ENCODE results near the gene SLC13A2. TPM values are rescaled to one million over a fixed set of nuclear protein-coding genes. Genes with fewer than 3 reads are reported as not detected.

SLC13A2 gene
- total and polyA plus RNA-seq, 3 donors from 2014 or later = 0.44 to 0.93 (median 0.79) TPM

- TF ChIP-seq CTCF (IDR thresholded peaks at IDR 0.05) (no peak), POLR2A (IDR thresholded peaks at IDR 0.05) (no peak)
- intact Hi-C loops (cut with DNase I; ENCODE audit: low total_unique reads) = no loop called here
- no peaks in the 10 kb centered on the region for H3K36me3 ChIP-seq (ENCODE audit: low read depth, missing control alignments)
- WGBS, 2 donors = 87 to 96% methylated on average over 16 to 25 of the region's 25 CpGs
- no peak overlapping the region for H3K4me3 ChIP-seq
- H3K27me3 ChIP-seq = no peaks in the 10 kb centered on the region
- no peak overlapping the region for H3K27ac ChIP-seq
- no peaks in the 10 kb centered on the region for H3K4me1 ChIP-seq
- no peak for DNase-seq
- no peaks in the 10 kb centered on the region for H3K9me3 ChIP-seq
Measured at GRCh38 chr17:28524476-28525424, 51.3 kb downstream of the SLC13A2 start.

- no peak overlapping the region for H3K4me3 ChIP-seq
- no peak overlapping the region for H3K27ac ChIP-seq
- H3K4me1 ChIP-seq = no peaks in the 10 kb centered on the region
- no peak for TF ChIP-seq POLR2A (IDR thresholded peaks at IDR 0.05)
- TF ChIP-seq CTCF (IDR thresholded peaks at IDR 0.05) = no peak
- no peaks in the 10 kb centered on the region for H3K36me3 ChIP-seq (ENCODE audit: low read depth, missing control alignments)
- no peak for DNase-seq
- H3K27me3 ChIP-seq = no peaks in the 10 kb centered on the region
- intact Hi-C loops (cut with DNase I; ENCODE audit: low total_unique reads) = no loop called here
- no peaks in the 10 kb centered on the region for H3K9me3 ChIP-seq
- 84% methylated on average over 8 of the region's 8 CpGs; no CpG with 5 or more reads in 1 of the 2 donors for WGBS, 2 donors
Measured at GRCh38 chr17:28526381-28526780, 52.9 kb downstream of the SLC13A2 start.

GRCh38 chr17:28527181-28527681, 53.8 kb downstream of the SLC13A2 start:
- Histone ChIP-seq H3K27me3 (no peaks in the 10 kb centered on the region), H3K9me3 (no peaks in the 10 kb centered on the region), H3K4me1 (no peaks in the 10 kb centered on the region), H3K27ac (no peak overlapping the region), H3K36me3 (ENCODE audit: low read depth, missing control alignments) (no peaks in the 10 kb centered on the region), H3K4me3 (no peak overlapping the region)
- DNase-seq = no peak
- intact Hi-C loops (cut with DNase I; ENCODE audit: low total_unique reads) = no loop called here
- no peak for TF ChIP-seq CTCF (IDR thresholded peaks at IDR 0.05)
- no peak for TF ChIP-seq POLR2A (IDR thresholded peaks at IDR 0.05)
- 85 to 95% methylated on average over 2 of the region's 2 CpGs for WGBS, 2 donors

GRCh38 chr17:28527859-28528258, 54.4 kb downstream of the SLC13A2 start:
- H3K4me3 ChIP-seq = no peak overlapping the region
- WGBS, 2 donors = 86 to 92% methylated on average over 1 to 2 of the region's 2 CpGs
- DNase-seq = no peak
- no peaks in the 10 kb centered on the region for H3K36me3 ChIP-seq (ENCODE audit: low read depth, missing control alignments)
- no peaks in the 10 kb centered on the region for H3K4me1 ChIP-seq
- H3K27ac ChIP-seq = no peak overlapping the region
- TF ChIP-seq CTCF (IDR thresholded peaks at IDR 0.05) = no peak
- intact Hi-C loops (cut with DNase I; ENCODE audit: low total_unique reads) = no loop called here
- H3K9me3 ChIP-seq = no peaks in the 10 kb centered on the region
- no peaks in the 10 kb centered on the region for H3K27me3 ChIP-seq

Data from testis (tissue), 3 donors.